Superior temporal gyrus (tissue), 1 donor: ENCODE results near the gene ME2.
"Not testable (repeated sequence)": the region's sequence is repeated elsewhere in the genome, so short reads cannot be mapped to it uniquely, and the experiment has no call there.

ENCODE experiments used
- DNase-seq: peaks from one replicate; pipeline ENCODE4 v3.0.0-alpha.2; 2016; ENCODE audit errors: extremely low spot score

ME2 gene

DNA sequence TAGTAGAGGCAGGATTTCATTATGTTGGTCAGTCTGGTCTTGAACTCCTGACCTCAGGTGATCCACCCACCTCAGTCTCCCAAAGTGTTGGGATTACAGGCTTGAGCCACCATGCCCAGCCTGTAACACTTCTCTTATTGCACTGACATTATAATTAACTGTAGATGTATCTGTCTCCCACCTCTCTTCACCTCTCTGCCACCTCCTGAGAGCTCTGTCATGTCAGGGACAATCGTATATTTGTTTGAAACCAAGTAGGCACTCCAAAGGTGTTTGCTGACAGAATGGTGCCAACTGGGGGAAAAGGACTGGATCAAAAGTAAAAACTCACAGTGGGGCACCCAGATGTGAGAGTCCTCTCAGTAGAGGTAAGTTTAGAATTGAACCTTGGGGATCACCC lies 17.3 kb upstream of the ME2 start:
- no peak for DNase-seq

DNA sequence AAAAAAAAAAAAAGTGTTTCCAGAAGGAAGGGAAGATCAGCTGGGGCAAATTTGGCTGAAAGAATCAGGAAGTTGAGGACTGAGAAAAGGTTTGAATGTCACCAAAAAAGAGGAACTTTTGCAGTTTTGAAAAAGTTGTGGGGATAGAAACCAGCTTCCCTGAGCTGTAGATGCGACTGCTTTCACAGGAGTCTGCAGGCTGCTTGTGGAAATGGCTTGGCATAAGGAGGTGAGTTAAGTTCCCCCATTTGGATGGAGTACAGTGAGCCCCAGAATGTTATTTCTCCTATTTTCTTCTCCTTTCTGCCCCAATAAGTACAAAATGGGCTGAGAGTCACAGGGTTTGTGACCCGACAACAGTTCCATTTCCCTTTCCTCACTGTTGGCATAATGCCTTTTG lies 16.5 kb upstream of the ME2 start:
- no peak for DNase-seq

DNA sequence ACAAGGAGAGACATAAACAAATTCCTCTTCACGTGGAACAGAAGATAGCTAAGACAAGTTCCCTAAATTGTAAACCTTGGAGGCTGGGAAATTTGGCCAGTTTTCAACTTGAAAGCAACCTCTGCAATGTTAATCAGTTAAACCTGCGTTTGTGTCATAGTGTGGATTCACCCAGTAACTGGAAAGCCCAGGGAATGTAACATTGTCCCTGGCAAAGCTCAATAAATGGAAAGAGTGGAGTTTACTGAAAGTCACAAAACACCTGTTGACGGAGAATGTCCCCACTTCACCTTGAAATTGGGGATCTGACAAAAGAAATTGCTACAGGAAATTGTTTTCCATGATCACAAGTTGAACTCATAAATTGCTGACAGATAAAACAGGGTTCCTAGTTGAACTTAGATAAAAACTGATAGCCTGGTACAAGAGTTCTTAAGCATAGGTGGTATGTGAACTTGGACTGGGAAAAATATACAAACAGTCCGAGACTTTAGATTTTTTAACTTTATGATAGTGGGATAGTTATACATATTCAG lies 15.0 kb upstream of the ME2 start:
- no peak for DNase-seq

DNA sequence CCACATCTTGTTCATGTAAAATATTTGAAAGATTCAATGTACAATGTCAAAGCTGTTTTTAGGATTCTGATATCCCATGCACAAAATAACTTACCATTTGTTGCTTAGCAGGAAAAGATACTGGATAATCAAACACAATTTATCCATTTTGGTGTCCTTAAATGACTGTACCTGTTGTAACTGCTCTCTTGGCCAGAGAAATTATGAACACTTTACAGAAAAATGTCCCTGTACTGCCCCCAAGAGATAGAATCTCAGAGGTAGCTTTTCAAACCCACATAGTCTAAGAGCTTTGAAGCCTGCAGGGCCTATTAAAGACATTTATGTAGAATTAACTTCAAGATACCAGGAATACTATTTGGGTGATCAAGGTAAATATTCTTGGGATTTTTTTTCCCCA lies 12.2 kb upstream of the ME2 start:
- DNase-seq, result peak; percentile 60

DNA sequence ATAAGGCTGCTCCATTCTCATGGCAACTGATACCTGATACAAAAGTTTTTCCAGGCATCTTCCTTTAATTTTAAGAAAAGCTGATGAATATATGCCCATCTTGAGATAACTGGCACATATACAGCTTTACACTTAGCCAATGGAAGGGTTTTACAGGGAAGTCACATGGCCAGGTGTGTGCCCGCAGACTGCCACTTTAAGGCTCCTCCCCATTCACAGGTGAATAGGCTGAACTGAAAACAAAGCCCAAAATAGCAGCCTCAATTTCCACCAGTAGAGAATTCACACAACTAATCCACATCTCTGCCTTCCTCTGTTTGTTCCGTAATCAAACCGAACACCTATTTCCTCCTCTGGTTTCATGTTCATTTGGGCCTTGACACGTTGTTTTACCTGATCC lies 9.8 kb upstream of the ME2 start:
- DNase-seq, result no peak

DNA sequence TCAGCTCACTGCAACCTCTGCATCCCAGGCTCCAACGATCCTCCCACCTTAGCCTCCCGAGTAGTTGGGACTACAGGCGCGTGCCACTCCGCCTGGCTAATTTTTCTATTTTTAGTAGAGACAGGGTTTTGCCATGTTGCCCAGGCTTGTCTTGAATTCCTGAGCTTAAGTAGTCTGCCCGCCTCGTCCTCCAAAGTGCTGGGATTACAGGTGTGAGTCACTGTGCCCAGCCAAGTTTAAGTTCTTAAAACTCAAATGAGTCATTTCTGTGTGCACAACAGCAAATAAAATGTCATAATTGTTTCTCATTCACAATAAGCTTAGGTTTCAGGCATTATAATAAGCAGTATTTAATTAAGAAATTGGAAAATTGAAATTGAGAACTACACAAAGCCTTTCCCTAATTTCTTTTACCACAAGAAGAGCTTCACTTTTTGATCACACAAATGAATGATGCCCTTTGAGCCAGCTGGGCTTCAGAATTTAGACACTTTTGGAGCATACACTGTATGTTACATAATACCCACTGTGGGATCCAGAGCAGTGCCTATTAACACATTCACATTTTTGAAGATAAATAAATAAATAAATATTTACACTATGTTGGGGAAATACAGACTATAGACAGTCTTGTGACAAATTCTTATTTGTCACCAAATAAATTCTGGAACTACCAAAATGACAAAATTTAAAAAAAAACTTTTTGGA lies 8.6 kb upstream of the ME2 start:
- no peak for DNase-seq

DNA sequence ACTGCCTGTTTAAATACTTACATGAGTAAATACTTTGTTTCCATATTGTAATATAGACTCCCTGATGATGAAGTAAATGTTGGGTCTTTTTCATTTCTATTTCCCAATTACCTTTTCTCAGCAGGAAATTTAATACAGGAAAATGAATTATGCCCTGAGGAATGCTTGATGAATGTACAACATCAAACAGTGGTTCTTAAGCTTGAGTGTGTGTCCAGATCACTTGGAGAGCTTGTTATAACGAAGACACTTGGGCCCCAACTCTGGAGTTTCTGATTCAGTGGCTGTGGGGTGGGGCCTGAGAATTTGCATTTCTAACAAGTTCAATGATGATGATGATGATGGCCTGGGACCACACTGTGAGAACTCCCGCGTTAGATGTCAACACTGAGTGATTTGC lies 7.1 kb upstream of the ME2 start:
- no peak for DNase-seq

DNA sequence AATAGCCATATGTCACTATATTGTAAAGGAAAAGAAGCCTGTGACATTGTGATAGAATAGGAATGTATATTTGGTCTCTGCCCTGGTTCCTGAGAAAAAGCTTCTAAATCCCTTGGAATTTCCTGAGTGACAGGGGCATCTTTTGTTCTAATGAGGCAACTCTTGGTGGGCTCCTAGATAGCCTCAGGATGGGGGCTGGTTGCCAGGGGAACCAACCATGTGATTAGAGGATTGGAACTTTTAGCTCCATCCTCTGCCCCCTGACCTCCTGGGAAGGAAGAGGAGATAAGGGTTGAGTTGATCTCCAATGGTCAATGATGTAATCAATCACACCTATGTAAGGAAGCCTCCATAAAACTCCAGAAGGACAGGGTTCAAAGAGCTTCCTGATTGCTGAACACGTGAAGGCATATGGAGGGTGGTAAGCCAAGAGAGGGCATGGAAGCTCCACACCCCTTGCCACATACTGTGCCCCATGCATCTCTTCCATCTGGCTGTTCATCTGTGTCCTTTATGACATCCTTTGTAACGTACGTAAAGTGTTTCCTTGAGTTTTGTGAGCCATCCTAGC lies 2.9 kb upstream of the ME2 start:
- DNase-seq, result no peak

DNA sequence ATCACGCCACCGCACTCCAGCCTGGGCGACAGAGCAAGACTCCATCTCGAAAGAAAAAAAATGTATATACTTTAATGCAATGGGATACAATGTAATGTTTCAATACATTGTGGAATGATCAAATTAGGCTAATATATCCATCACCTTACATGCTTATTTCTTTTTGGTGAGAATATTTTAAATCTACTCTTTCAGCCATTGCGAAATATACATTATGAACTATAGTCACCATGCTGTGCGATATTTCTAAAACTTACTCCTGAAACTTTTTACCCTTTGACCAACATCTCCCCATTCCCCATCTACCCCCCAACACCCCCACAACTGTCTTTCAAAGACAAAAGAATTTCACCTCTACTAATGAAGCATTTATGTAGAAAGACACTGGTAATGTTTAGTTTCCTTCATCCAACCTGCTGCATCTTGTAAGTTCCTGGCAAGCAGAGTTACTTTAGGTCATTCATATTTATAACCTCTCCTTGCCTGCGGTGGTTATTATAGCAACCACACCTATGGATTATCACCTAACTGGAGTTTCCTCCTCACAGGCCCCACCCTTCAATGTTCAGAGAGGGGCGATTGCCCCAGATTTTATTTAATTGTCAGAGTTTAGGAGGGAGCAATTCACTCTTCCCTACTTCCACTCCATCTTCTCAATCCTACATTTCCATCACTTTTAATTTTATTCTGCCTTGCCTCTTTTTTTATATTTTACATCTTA lies 1.2 kb upstream of the ME2 start:
- DNase-seq, result no peak

DNA sequence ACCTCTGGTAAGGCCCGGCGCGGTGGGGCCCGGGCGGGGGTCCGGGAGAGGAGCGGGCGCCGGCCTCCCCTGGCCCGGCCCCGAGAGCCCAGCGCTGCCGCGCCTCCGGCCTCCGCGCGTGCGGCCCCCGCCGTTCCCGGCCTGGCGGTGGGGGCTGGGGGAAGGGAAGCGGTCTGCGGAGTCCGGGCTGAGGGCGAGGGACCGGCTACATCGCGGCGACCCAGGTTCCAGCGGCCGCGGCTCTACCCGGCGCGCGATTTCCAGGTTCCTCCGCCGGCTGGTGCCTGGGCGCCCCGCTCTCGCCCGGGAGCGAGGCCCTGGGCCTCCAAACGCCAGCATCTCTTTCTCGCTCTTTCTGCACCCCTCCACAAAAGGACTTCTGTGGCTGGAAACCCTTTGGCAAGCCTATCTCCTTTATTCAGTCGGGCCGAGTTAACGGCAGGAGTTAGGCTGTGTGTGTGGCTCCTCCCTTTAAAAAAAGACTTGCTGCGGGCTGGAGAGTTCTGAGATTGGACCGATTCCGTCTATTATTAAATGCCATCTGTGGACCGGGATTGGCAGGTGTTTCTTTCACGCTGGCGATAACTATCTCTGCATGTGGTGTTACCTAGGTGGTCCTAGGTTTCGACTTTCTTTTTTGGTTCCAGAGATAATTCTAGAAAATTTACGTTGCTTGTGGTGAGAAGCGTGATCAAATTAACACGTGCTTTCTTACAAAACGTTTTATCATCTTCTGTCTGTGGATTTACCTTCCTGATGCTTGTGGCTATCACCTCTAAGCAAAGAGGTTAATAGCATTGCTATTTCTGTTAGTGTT lies 592 bp downstream of the ME2 start:
- DNase-seq, result peak; percentile 60

DNA sequence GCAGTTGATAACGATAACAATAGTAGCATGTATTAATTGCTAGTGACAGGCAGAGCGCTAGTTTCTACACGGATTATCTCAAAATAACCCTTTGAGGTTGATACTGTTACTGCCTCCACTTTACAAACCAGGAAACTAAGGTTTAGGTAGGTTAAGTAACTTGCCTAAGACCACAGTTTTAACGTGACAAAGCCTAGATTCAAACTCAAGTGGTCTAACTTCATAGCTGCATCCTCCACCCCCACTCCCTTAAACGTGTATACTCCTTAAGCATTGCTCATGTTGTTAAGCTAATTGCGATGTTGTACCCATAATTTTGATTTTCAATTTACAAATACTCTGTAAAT lies 1.2 kb downstream of the ME2 start:
- DNase-seq, result no peak

DNA sequence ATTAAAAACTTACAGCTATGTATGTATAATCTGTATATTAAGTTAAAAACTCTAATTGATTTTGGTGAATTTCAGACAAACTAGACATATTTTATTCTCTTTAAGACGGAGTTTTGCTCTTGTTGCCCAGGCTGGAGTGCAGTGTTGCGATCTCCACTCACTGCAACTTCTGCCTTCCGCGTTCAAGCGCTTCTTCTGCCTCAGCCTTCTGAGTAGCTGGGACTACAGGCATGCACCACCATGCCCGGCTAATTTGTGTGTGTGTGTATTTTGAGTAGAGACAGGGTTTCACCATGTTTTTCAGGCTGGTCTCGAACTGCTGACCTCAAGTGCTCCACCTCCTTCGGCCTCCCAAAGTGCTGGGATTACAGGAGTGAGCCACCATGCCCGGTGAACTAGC lies 2.0 kb downstream of the ME2 start:
- DNase-seq, result not testable (repeated sequence)

DNA sequence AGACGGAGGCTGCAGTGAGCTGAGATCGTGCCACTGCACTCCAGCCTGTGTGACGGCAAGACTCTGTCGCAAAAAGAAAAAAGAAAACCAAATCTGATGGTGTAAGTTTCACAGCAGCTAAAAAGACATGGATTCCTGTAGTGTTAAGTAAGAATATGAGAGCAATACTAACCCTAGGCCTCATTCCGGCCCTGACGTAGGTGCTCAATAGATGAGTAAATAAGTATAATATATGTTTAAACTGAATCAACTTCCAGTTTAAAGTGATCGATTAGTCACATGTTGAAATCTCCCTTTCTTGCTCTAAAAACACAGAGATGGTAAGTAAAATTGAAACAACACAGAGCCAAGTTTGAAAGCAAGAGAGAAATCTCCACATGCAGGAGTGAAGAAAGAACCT lies 8.0 kb downstream of the ME2 start:
- DNase-seq, result no peak

DNA sequence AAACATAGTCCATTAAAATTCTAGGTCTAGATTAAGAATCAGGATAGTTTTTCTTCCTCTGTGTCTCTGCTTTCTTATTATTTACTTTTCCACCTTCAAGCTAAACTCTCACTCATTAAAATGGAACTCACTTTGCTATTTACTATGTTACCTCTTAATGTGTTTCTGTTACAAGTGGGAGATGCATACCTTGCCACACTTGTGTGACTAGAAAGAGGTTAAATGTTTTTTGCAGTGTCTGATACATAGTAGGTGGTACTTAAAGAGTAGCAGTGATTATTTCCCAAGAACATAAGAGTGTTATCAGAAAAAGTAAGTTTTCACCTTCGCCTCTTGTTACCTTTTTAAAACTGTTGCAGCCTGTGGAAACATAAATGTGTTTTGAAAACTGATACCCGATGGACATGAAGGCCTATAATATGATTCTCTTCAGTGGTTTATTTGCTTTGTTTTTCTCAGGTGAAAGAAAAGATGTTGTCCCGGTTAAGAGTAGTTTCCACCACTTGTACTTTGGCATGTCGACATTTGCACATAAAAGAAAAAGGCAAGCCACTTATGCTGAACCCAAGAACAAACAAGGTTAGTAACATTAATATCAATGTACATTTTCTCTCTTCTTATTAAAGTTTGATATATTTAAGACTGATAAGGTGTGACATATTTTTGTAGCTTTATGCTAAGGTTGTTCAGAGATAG lies 16.6 kb downstream of the ME2 start:
- DNase-seq, result no peak

DNA sequence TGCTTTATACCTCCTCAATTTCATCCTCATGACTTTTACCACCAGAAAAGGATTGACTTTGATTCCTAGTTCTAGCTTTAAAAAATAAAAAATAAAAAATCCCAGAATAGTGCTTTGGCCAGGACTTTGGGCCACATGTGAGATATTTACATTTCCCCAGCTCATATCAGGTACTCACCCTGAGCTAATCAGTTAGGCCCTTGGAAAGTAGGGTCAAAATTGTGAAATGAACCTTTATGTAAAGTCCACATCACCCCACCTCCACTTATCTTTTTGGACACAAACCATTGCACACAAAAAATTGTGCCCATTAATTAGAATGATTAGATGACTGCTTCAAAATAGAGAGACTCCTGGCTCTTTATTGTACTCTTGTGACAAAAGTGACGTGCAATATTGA lies 17.2 kb downstream of the ME2 start:
- DNase-seq, result no peak

DNA sequence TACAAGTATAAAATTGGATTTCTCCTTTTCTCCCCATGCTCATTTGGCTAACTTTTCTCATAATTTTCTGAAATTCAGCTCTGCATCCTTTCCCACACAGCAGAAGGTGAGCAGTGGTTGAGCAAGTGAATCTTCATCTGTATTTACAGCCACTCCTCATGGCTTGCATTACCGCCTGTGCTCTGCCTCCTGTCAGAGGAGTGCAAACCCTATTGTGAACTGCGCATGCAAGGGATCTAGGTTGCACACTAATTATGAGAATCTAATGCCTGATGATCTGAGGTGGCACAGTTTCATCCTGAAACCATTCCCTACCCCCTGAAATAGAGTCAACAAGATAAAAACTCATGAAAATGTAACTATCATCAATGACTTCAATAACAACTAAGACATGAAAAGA lies 20.0 kb downstream of the ME2 start:
- no peak for DNase-seq

DNA sequence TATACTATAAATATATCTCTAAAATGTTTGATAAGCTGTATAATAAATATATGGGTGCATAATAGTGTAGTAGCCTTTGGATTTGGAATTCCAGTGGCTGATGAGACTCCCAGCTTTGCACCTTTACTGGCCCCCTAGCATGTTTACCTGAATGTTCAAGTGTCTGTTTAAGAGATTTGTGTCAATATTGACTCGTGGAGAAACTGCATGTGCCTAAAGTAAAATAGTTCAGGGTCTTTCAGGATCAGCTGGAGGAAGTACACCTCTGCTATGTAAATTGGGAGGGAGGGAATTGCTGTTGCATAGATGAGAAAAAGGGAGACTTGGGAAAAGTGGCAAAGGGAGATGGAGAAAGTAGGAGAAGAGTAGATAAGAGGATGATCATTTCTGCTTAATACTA lies 23.9 kb downstream of the ME2 start:
- no peak for DNase-seq

DNA sequence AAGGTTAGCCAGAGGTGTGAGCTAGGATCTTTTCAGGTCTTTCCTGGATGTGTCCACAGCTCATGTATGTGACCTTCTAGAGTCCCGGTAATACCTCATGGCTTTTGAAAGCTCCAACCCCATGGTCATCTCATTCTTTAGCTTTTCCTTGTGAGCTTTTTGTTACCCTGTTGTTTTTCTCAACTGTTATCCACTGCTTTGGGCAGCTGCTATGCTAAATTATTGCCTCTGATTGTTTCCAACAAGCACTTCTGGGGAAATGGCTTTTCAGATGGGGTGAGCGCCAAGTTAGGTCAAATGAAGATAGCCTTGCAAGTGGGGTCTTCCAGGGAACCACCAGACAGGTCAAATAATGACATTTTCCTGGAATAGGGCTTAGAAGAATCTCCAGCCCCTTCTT lies 27.9 kb downstream of the ME2 start:
- DNase-seq, result no peak

DNA sequence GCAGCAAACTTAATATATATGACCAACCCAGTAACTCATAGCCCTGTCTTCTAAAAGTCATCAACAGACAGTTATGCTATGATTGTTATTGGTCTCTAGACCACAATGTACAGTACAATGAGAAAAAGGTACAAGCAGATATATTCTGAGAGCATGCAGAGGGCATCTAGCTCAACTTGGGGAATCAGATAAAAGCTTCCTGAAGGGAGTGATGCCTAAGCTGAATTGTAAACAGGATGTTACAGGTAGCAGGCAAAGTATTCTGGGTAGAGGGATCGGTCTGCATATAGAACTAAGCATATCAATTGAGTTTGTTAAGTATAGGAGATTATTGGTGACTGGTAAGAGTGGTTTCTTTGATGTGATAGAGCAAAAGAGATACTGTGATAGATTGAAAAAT lies 30.3 kb downstream of the ME2 start:
- no peak for DNase-seq

DNA sequence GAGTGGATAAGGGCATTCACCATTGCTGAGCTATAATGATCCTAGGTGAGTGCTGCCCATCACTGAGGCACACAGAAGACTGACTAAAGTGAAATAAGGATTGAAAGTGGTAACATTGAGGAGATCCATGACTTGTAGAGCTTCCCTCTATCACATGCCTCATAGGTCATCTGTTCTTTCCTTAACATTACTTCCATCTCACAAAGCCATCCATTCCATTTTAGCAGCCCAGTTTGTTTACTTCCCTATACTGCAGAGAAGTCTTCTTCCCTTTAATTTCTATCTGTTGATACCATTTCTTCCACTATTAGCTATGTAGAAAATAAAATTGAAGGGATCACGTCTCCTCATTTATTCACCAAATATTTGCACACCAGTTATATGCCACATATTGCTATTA lies 32.1 kb downstream of the ME2 start:
- DNase-seq, result no peak

DNA sequence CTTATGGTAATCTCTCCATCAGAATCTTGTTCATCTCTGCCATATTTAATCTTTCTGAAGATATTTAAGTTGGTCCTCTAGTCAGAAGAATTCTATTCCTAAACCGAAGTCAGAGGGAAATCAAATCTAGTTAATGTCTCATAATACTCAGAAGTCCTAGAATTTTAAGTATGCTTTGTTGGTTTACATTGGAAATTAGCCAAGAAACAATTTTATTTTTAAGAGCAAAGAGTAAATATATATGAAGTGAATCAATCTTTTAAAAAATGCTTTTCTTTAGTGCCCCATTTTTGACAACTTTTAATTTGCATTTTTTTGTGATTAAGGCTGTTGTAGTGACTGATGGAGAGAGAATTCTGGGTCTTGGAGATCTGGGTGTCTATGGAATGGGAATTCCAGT lies 38.1 kb downstream of the ME2 start:
- no peak for DNase-seq

DNA sequence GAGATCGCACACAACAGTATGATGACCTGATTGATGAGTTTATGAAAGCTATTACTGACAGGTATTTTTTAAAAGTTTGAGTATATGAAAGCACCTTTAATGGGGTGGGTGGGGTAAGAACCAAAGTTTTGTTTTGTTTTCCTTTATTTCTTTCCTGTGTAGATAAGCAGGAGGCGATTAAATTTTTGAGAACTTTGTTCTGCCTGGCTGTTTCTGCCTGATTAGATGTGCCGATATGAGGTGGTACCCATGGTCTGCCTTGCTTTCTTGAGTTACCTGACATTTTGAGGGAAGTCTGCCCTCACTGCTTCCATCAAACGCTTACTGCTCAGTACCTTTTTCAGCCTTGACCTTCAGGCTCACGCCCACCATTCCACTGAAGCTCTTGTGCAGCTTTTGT lies 39.2 kb downstream of the ME2 start:
- DNase-seq, result no peak
